ENCODE data around the gene REN. TPM values are rescaled to one million over a fixed set of nuclear protein-coding genes. Genes with fewer than 3 reads are reported as not detected.

Gene REN
- total and polyA plus RNA-seq, 9 of the 15 experiments (the other 6 are each of a cell fraction or from before 2014, with no cell fraction given) = 1.7 to 9.9 (median 3.1) TPM

GRCh38 chr1:204171751-204172178 lies 5.6 kb upstream of the REN start (continued):
- TF ChIP-seq RERE (CRISPR knock-in tag; IDR thresholded peaks at IDR 0.05; ENCODE audit: borderline replicate concordance) (no peak), ZBTB33 (CRISPR knock-in tag; IDR thresholded peaks at IDR 0.05) (no peak), MTF1 (CRISPR knock-in tag; IDR thresholded peaks at IDR 0.05; ENCODE audit: borderline replicate concordance) (no peak), ZNF766 (CRISPR knock-in tag; conservative IDR thresholded peaks at IDR 0.05) (peak; percentile 96), CBFA2T2 (conservative IDR thresholded peaks at IDR 0.05) (no peak), ZNF347 (CRISPR knock-in tag; IDR thresholded peaks at IDR 0.05; ENCODE audit: low read depth) (peak; percentile 95), HCFC1 (IDR thresholded peaks at IDR 0.05; ENCODE audit: low read depth, low read length) (no peak), ETV5 (CRISPR knock-in tag; IDR thresholded peaks at IDR 0.05; ENCODE audit: low read depth) (no peak), KDM5B (IDR thresholded peaks at IDR 0.05; ENCODE audit: insufficient replicate concordance, low read depth, low read length) (no peak), E2F3 (CRISPR knock-in tag; IDR thresholded peaks at IDR 0.05) (peak; percentile 93), RB1 (IDR thresholded peaks at IDR 0.05; ENCODE audit: low read depth) (no peak), ZNF398 (CRISPR knock-in tag; IDR thresholded peaks at IDR 0.05) (no peak), CSDE1 (IDR thresholded peaks at IDR 0.05) (no peak), MYBL2 (IDR thresholded peaks at IDR 0.05; ENCODE audit: low read depth) (no peak), MYBL2 (CRISPR knock-in tag; IDR thresholded peaks at IDR 0.05; ENCODE audit: borderline replicate concordance) (no peak), ARHGAP35 (IDR thresholded peaks at IDR 0.05; ENCODE audit: partially characterized antibody) (no peak), ZNF197 (CRISPR knock-in tag; IDR thresholded peaks at IDR 0.05; ENCODE audit: low read depth) (peak; percentile 79), CREB1 (IDR thresholded peaks at IDR 0.05) (no peak), CREB1 (CRISPR knock-in tag; IDR thresholded peaks at IDR 0.05) (no peak), PYGO2 (tag; IDR thresholded peaks at IDR 0.05) (no peak)

Measured in K562 (cell line).